Skeletal muscle cell (primary cell): Measurements from ENCODE around the gene SVBP.
"Not testable (repeated sequence)": the region's sequence is repeated elsewhere in the genome, so short reads cannot be mapped to it uniquely, and the experiment has no call there.

Source experiments
- DNase-seq: peaks from one replicate; pipeline ENCODE4 v3.0.0-alpha.2; 2010; ENCODE audit warnings: low read depth
- H3K4me3 ChIP-seq: 2 replicates; pipeline ENCODE4 v1.5.1; 2011; ENCODE audit warnings: low read depth, mild to moderate bottlenecking, control low read depth, low read length, moderate library complexity

Gene SVBP, protein sequence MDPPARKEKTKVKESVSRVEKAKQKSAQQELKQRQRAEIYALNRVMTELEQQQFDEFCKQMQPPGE

DNA sequence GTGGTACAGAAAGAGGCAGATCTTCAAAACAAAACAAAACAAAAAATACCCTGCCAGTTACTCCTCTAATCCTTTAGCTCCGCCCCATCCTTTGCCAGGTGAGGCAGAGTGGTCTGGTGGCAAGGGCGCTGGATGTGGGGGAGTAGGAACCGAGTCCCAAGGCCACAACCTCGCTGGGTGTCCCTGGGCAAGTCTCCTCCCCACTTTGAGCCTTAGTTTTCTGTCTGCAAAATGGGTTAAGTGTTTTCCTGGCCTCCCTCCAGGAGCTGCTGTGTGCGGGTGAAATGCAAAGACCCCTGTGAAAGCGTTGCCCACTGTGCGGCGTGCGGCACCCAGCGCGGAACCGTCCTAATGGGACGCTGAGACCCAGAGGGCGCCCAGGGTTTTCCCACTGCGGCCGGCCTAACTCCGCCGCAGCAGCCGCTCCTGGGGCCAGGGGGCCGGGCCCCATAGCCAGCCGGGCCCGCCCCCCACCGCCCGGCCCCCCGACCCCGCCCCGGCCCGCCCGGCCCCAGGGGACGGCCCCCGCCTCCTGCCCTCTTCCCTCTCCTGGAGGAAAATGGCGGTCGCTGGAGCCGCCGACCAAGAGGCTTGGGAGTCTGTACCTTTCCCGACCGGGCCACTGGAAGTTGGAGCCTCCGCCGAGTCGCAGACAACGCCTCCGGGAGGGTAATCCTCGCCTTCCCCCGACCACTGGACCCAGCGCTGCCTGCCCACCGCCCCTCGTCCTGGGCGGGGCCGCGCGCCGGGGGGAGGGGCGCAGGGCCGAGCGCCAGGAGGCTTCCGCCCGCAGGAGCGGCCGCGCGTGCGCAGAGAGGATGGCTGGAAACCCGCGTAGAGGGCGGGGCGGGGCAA lies at the start of gene SVBP, which contains the start of gene ERMAP:
Gene SVBP (minus strand): TSS at position 813 of the 855 bp plus-strand sequence. CDS start 853 bp downstream, outside the sequence.
Gene ERMAP (plus strand): TSS at position 538 of the 855 bp plus-strand sequence. CDS start 13,327 bp downstream, outside the sequence.
- H3K4me3 ChIP-seq: peak within 1 kb of the TSS; percentile 72
- peak; percentile 43 for DNase-seq

DNA sequence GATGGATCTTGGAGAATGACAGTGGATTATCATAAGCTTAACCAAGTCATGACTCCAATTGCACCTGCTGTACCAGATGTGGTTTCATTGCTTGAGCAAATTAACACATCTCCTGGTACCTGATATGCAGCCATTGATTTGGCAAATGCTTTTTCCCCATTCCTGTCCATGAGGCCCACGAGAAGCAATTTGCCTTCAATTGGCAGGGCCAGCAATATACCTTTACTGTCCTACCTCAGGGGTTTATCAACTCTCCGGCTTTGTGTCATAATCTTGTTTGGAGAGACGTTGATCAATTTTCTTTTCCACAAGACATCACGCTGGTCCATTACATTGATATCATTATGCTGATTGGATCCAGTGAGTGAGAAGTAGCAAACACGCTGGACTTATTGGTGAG lies 49.4 kb upstream of the SVBP start:
- no peak overlapping the region for H3K4me3 ChIP-seq
- DNase-seq: no peak

DNA sequence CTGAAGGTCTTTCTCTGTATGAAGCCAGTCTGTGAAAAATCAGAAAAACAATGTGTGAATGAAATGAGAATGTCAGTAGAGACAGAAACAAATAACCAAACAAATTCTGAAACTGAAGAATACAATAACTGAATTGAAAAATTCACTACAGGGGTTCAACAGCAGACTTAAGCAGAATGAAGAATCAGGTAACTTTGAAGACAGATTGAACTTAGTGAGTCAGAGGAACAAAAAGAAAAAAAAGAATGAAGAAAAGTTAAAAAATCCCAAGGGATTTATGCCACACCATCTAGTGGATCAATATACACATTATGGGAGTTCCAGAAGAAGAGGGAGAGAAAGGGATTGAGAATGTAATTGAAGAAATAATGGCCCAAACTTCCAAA lies 43.8 kb upstream of the SVBP start:
- no peak for DNase-seq
- H3K4me3 ChIP-seq: no peak overlapping the region

DNA sequence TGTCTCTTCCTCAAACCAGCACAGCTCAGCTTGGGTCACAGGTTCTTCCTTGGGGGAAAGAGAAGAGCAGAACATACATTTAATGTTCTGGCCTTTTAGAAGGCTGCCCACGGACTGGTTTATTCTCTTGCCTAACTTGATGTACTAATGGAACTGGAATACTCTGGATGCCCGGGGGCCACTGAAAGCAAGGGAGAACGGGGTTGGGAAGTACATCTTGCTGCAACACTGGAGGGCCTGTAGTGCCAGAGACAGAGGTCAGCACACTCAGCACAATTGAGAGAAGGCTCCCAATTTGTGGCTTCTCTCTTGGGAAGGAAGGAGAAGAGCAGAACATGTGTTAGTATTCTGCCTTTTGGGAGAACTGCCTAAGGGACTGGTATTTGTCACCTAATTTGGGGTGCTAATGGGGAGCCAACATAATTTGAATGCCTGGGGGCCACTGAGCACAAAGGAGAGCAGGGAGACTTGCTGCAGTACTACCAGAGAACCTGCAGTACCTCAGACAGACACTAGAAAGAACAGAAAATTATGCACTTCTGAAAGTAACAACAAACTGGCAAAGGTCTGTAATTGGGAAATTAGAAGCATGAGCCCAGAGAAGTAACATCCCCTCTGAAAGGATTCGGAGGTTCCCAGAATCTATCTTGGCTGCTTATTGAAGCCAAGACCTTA lies 43.3 kb upstream of the SVBP start:
- DNase-seq: no peak
- no peak overlapping the region for H3K4me3 ChIP-seq

DNA sequence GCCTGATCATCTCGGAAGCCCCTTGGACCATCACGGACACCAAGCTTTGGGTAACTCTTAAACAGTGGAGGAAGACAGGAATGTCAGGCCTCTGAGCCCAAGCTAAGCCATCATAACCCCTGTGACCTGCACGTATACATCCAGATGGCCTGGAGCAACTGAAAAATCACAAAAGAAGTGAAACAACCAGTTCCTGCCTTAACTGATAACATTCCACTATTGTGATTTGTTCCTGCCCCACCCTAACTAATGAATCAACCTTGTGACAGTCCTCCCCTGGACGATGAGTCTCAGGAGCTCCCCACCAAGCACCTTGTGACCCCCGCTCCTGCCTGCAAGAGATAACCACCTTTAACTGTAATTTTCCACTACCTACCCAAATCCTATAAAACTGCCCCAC lies 42.2 kb upstream of the SVBP start:
- H3K4me3 ChIP-seq, DNase-seq: not testable (repeated sequence)

DNA sequence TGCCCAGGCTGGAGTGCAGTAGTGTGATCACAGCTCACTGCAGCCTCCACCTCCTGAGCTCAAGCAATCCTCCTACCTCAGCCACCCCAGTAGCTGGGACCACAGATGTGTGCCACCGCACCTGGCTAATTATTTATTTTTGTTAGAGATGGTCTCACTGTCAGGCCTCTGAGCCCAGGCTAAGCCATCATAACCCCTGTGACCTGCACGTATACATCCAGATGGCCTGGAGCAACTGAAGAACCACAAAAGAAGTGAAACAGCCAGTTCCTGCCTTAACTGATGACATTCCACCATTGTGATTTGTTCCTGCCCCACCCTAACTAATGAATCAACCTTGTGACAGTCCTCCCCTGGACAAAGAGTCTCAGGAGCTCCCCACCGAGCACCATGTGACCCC lies 39.4 kb upstream of the SVBP start:
- not testable (repeated sequence) for DNase-seq, H3K4me3 ChIP-seq

DNA sequence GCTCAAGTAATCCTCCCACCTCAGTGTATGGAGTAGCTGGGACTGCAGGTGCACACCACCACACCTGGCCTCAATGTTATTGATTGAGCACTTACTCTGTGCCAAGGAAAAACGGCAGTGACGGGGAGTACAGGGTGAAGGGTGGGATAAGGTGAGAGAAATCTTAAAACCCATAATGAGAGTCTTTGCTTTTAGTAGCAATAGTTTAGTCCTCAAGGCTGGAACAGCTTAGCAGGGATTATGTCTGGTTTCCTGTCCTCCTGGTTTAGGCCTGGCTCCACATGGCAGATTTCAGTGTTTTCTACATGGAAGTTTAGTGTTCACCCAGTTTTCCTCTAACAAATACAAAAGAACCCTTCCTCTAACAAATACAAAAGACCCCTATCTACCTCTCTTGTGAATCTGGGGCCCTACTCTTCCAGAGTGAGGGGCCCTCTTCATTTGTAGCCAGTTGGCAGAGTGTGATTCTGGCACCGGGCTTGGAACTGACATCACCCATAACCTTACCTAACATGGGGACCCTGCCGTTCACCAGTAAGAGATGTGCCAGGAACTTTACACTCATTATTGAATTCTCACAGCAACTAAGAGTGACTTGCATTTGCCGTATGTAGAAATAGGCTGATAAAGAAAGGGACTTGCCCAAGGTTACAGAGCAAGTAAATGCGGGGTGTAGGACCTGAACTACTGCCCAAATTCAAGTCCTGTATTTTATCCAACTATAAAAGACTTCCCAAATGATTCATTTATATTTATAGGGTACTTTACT lies 36.1 kb upstream of the SVBP start:
- DNase-seq: no peak
- no peak overlapping the region for H3K4me3 ChIP-seq

GRCh38 chr1:42852608-42852980 lies 35.4 kb upstream of the SVBP start:
- H3K4me3 ChIP-seq: no peak overlapping the region
- DNase-seq: no peak

DNA sequence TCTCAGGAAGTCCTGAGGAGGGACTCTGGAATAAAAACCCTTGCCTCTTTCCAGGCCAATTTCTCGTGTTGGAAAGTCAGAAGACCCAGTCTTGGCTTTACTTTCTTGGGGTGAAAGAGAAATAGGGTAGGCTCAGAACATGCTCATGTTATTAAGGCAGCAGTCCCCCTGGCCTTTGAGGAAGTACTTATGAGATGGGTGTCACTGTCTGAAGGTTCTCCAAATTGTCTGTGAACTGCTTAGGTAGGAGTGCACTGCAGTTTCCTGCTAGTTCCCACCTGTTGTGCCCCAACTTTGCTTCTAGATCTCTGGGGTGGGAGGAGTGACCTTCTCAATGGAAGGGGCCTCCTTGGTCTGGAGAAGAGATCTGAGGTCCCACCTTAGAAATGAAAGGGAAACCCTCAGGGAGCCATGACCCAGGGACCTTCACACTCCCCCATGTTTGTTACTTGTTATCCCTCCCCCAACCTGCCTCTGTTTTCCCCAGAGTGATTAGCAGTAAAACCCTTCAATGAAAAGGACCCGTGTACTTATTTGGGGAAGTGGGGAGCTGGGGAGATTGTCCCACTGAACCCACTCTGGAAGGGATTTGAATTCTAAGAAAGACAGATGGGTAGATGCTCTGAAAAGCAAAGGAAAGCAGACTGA lies 34.9 kb upstream of the SVBP start:
- DNase-seq: no peak

GRCh38 chr1:42851420-42851819 lies 34.2 kb upstream of the SVBP start:
- H3K4me3 ChIP-seq: no peak overlapping the region
- no peak for DNase-seq

More for the DNA sequence above, 34.9 kb upstream of the SVBP start:
- H3K4me3 ChIP-seq: no peak overlapping the region

DNA sequence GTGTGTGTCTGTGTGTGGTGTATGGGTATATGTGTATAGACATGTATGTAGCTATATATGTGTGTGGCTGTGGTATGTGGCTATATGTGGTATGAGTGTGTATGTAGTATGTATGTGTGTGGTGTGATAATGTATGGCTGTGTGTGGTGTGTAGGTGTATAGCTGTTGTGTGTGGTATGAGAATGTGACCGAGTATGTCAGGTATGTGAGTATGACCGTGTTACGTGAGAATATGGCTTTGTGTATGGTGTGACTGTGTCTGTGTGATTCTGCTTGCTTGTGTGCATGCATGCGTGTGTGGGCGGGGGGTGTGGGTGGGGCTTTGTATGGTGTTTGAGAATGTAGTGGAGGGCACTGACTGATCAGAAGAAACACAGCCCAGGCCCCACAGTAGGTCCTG lies 32.7 kb upstream of the SVBP start:
- no peak for DNase-seq
- H3K4me3 ChIP-seq: no peak overlapping the region

- H3K4me3 ChIP-seq: no peak overlapping the region
- DNase-seq: no peak
These were observed 31.8 kb upstream of the SVBP start for GRCh38 chr1:42848823-42849537.

DNA sequence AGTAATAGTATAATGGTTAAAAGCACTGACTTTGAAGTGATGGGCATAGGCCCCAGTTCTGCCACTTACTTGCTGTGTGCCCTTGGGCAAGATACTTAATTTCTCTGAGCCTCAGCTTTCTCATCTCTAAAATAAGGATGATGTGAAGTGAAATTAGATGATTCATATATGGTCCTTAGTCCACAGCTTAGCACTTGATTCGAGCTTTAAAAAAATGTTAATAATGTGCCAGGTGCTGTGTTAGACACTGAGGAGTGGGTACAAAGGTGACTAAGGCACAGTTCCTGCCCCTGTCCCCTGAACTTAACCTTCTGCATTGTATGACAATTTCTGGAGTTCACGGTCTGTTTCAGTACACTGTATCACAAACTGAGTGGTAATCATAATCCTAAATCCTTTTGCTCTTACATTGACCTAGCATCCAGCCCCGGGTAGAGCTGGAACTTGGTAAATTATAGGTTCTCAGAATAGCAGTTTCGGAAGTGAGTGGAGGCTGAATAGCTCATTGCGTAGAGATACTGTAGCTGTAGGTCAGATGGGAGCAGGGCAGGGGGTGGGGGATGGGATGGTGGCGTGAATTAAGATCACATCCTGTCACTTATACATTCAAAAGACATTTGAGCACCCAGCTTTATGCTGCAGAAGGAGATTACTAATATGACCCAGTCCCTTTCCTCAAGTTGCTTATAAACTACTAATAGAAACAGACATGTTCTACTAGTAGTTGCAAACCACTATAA lies 30.7 kb upstream of the SVBP start:
- no peak for DNase-seq
- H3K4me3 ChIP-seq: peak overlapping the region; percentile 82

GRCh38 chr1:42847111-42847595 lies 30.0 kb upstream of the SVBP start:
- DNase-seq: no peak
- H3K4me3 ChIP-seq: peak overlapping the region; percentile 82

GRCh38 chr1:42846257-42847110 lies 29.3 kb upstream of the SVBP start, which contains the start of gene ZNF691:
ZNF691 (plus strand) TSS chr1:42846613; CDS start chr1:42849659, 3,046 bp downstream.
- peak; percentile 90 for DNase-seq

GRCh38 chr1:42845866-42846256 lies 28.7 kb upstream of the SVBP start:
- peak overlapping the region; percentile 82 for H3K4me3 ChIP-seq
- DNase-seq: no peak

More at GRCh38 chr1:42846257-42847110, 29.3 kb upstream of the SVBP start, which contains the start of gene ZNF691:
- peak within 1 kb of the TSS; percentile 82 for H3K4me3 ChIP-seq

DNA sequence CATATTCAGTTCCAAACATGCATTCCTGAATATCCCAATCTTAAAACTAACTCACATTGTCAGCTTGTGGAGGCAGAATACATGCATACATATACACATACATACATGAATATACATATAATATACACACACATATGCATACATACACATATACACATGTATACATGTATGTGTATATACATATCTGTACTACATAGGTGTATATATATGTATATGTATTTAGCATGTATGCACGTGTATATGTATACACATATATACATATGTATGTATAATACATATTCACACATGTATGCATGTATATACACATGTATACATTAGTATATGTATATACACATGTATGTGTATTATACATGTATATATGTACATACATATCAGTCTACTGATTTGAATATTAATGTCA lies 28.0 kb upstream of the SVBP start:
- no peak for DNase-seq
- H3K4me3 ChIP-seq: no peak overlapping the region
